CD4-positive, CD25-positive, alpha-beta regulatory T cell (primary cell): ENCODE results near the gene PPP1R27. TPM values are rescaled to one million over a fixed set of nuclear protein-coding genes. Genes with fewer than 3 reads are reported as not detected.

Source experiments
- ATAC-seq, 2 donors: fragments of 150-1000 bp; cut with Tn5 transposase; one replicate each; pipeline ENCODE4 v1.10.0; 2021; ENCODE audit warnings: low read depth in 2 of 2, moderate number of reproducible peaks in 2 of 2, moderate library complexity in 1 of 2
- DNase-seq, 3 donors: peaks; one replicate each; pipeline versions ENCODE4 v3.0.0 to v3.0.0-alpha.2; 2012 to 2022; ENCODE audit warnings: mixed read lengths in 1 of 3
- H3K27ac ChIP-seq: one replicate; pipeline ENCODE4 v1.7.0; 2013; ENCODE audit warnings: mild to moderate bottlenecking, low read length; ENCODE audit not compliant: insufficient read depth, poor library complexity, severe bottlenecking
- H3K27me3 ChIP-seq: one replicate; pipeline ENCODE4 v1.7.0; 2013; ENCODE audit warnings: low read length; ENCODE audit not compliant: control insufficient read depth, insufficient read depth
- H3K36me3 ChIP-seq: one replicate; pipeline ENCODE4 v1.7.0; 2013; ENCODE audit warnings: mild to moderate bottlenecking, low read length, moderate library complexity; ENCODE audit not compliant: control insufficient read depth, insufficient read depth
- H3K4me1 ChIP-seq: 2 replicates; pipeline ENCODE4 v1.7.0; 2013; ENCODE audit warnings: mild to moderate bottlenecking, low read length; ENCODE audit not compliant: insufficient read depth, control insufficient read depth, poor library complexity, severe bottlenecking
- H3K4me3 ChIP-seq: one replicate; pipeline ENCODE4 v1.7.0; 2013; ENCODE audit warnings: low read depth, mild to moderate bottlenecking, low read length, moderate library complexity
- H3K9me3 ChIP-seq, 2 experiments: 1 replicate in 1 of 2; 2 replicates in 1 of 2; pipeline ENCODE4 v1.7.0; 2013; ENCODE audit warnings: low read length in 2 of 2, mild to moderate bottlenecking in 1 of 2, moderate library complexity in 1 of 2; ENCODE audit not compliant: control insufficient read depth in 2 of 2
- H3K27ac Mint-ChIP-seq, 3 donors: one replicate each; pipeline ENCODE4 v1.8.0; 2020 to 2022; ENCODE audit warnings: mild to moderate bottlenecking in 3 of 3, mixed read lengths in 3 of 3, moderate library complexity in 2 of 3
- H3K27me3 Mint-ChIP-seq: one replicate; pipeline ENCODE4 v1.8.0; 2022; ENCODE audit warnings: mild to moderate bottlenecking, mixed read lengths
- H3K36me3 Mint-ChIP-seq: one replicate; pipeline ENCODE4 v1.8.0; 2020; ENCODE audit warnings: mixed read lengths
- H3K4me1 Mint-ChIP-seq, 4 donors: one replicate each; pipeline ENCODE4 v1.8.0; 2020 to 2022; ENCODE audit warnings: mixed read lengths in 4 of 4, mild to moderate bottlenecking in 1 of 4
- H3K4me3 Mint-ChIP-seq, 4 donors: one replicate each; pipeline ENCODE4 v1.8.0; 2020 to 2022; ENCODE audit warnings: mild to moderate bottlenecking in 4 of 4, mixed read lengths in 4 of 4, moderate library complexity in 3 of 4
- H3K9me3 Mint-ChIP-seq, 7 donors: one replicate each; pipeline ENCODE4 v1.8.0; 2020 to 2022; ENCODE audit warnings: mixed read lengths in 7 of 7, mild to moderate bottlenecking in 3 of 7, moderate library complexity in 2 of 7
- polyA plus RNA-seq, 4 donors: library from polyadenylated mRNA; unstranded; fragments of 300-500 nt; fragmentation: Illumina TruSeq; gene quantifications; one replicate each; pipeline ENCODE4 v1.2.3, GENCODE V29; 2021
- total RNA-seq: library from RNA; stranded (reverse); gene quantifications from one replicate; pipeline ENCODE4 v1.2.3, GENCODE V29; 2022

PPP1R27 gene
- total and polyA plus RNA-seq, 5 donors from 2014 or later, result not detected

DNA sequence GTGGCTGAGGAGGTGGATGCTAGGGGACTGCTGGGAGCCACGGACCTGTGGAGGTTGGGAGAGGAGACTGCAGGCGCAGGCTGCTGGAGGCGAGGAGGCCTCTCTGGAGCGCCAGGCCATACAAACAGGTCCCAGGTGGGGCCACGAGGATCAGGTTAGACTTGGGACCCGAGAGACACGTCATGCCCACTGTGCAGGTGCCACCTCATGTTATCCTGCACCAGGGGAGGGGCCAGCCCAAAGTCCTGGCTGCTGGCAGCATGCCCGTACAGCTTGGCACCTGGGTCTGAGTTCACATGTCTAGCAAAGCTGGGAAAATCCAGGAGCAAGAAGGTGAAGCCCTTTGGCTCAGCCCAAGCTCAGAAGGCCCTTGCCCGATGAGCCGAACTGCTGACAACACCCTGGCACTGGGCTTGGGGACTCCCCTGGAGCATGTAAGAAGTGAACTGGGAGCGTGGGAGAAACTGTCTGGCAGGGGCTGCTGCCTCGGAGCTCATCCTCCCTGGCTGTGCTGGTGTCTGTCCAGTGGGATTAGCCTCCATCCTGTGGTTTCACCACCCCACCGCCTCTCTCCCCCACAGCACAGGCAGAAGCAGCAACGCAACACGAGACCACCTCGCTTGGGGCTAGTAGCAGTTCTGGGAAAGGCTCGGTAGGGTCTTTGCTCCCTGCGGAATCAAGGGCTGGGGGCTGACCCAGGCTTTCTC is 31.0 kb upstream of the PPP1R27 start:
- Mint-ChIP-seq H3K27ac (peak overlapping the region in 2 of 3 donors; percentile 29 to 55), H3K4me3 (peak overlapping the region in 2 of 4 donors; percentile 62 to 83), H3K9me3 (no peaks in the 10 kb centered on the region), H3K27me3 (peaks cover 4% of the 10 kb centered on the region), H3K36me3 (peaks cover 3% of the 10 kb centered on the region), H3K4me1 (peaks cover 6 to 46% (median 12%) of the 10 kb centered on the region in 4 donors)
- Histone ChIP-seq H3K4me1 (peaks cover 41% of the 10 kb centered on the region), H3K27ac (no peak overlapping the region), H3K9me3 (no peaks in the 10 kb centered on the region), H3K36me3 (peaks cover 16% of the 10 kb centered on the region), H3K4me3 (no peak overlapping the region), H3K27me3 (no peaks in the 10 kb centered on the region)
- DNase-seq, result no peak
- ATAC-seq, result no peak

DNA sequence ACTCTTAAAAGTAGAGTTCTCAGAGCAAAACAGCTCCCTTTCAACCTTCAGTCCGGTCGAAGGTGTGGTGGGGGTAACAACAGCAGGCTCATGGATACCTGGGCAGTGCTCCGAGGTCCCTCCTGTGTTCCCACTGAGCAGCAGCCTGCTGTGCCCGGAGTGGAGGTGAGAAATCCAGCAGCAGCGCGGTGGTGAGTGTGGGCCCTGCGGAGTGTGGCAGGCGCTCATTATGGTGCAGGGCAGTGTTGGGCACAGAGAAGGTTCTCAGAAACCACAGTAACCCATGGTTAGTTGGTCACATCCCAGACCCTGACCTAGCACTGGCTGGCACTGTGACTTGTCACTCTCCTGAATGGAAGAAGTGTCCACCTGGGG is 30.5 kb upstream of the PPP1R27 start:
- no peak overlapping the region for H3K27ac ChIP-seq
- no peaks in the 10 kb centered on the region for H3K27me3 ChIP-seq
- no peaks in the 10 kb centered on the region for H3K9me3 ChIP-seq
- H3K27me3 Mint-ChIP-seq, result peaks cover 4% of the 10 kb centered on the region
- peaks cover 3% of the 10 kb centered on the region for H3K36me3 Mint-ChIP-seq
- no peak overlapping the region for H3K4me3 ChIP-seq
- ATAC-seq, result no peak
- H3K4me1 ChIP-seq, result peaks cover 38% of the 10 kb centered on the region
- H3K4me1 Mint-ChIP-seq, result peaks cover 6 to 51% (median 12%) of the 10 kb centered on the region in 4 donors
- H3K4me3 Mint-ChIP-seq, result peak overlapping the region in 3 of 4 donors; percentile 41 to 83 (median 62)
- no peak for DNase-seq
- H3K27ac Mint-ChIP-seq, result peak overlapping the region in 2 of 3 donors; percentile 29 to 55
- no peaks in the 10 kb centered on the region for H3K9me3 Mint-ChIP-seq
- peaks cover 16% of the 10 kb centered on the region for H3K36me3 ChIP-seq

DNA sequence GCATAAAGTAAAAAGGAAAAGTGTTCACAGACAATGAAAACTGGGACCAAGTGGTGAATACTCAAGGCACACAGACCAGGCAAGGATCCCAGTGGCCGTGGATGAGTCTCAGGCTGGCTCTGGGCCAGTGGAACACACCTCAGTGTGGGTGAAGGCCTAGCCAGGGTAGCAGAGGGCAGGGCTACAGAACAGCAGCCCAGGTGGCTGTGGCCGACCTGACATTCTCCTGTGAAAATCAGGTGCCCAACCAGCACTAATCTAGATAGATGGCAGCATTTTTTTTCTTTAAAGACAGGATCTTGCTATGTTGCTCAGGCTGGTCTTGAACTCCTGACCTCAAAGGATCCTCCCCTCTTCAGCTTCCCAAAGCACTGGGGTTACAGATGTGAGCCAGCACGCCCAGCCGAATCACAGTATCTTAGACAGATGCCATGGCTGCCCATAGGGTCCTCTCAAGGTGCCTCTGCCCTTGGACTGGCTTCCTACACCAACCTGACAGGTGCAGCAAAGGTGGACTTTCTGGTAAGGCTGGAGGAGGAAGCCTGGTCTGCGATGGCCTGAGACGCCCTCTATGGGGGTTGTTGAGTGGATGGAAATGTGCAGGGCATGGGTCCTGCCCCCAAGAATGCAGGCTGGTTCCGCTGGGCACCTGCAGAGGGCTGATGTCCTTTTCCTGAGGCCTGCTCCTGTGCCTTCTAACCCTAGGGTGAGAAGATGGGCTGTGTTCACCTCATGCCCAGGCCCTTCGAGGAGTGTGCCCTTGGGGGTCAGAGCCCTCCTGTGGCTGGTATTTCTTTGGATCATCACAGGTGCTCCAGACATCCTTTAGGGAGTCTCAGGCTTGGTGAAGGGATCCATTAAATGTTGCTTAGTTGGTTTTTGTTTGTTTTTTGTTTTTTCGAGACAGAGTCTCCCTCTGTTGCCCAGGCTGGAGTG is 29.3 kb upstream of the PPP1R27 start:
- H3K36me3 ChIP-seq, result peaks cover 12% of the 10 kb centered on the region
- no peak for ATAC-seq
- peak overlapping the region; percentile 23 to 85 (median 52) for H3K4me3 Mint-ChIP-seq
- H3K27me3 ChIP-seq, result no peaks in the 10 kb centered on the region
- peaks cover 6 to 48% (median 12%) of the 10 kb centered on the region in 4 donors for H3K4me1 Mint-ChIP-seq
- H3K27ac ChIP-seq, result no peak overlapping the region
- peaks cover 36% of the 10 kb centered on the region for H3K4me1 ChIP-seq
- peaks cover 4% of the 10 kb centered on the region for H3K27me3 Mint-ChIP-seq
- peaks cover 5% of the 10 kb centered on the region for H3K36me3 Mint-ChIP-seq
- no peak overlapping the region for H3K4me3 ChIP-seq
- no peak for DNase-seq
- H3K27ac Mint-ChIP-seq, result peak overlapping the region in 1 of 3 donors; percentile 84
- no peaks in the 10 kb centered on the region for H3K9me3 Mint-ChIP-seq
- H3K9me3 ChIP-seq, result no peaks in the 10 kb centered on the region

DNA sequence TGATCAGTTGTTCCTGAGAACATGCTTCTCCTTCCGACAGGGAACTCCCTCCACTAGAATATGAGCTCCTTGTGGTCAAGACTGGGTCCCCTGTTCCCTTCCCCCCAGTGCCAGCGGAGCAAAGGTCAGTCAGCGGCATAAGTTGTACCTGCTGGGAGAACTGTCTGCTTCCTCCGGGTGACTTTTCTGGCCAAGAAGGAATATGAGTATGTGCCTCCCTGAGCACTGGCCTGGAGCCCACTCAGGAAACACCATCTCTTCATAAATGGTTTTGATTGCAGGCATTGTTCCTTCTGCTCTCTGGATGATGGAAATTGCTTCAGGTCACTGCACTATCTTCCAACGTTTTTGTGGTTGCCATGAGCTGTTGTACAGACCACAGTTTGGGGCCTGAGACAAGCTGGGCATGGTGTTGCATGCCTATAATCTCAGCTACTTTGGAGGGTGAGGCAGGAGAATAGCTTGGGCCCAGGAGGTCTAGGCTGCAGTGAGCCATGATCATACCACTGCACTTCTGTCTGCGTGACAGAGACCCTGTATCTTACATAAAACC is 28.3 kb upstream of the PPP1R27 start:
- Mint-ChIP-seq H3K4me3 (peak overlapping the region; percentile 22 to 85 (median 80)), H3K27me3 (peaks cover 4% of the 10 kb centered on the region), H3K36me3 (peaks cover 5% of the 10 kb centered on the region), H3K9me3 (no peaks in the 10 kb centered on the region), H3K4me1 (peaks cover 6 to 51% (median 12%) of the 10 kb centered on the region in 4 donors), H3K27ac (peak overlapping the region in 2 of 3 donors; percentile 84 to 95)
- DNase-seq (no peak), ATAC-seq (no peak)
- H3K27ac ChIP-seq, result no peak overlapping the region
- no peaks in the 10 kb centered on the region for H3K9me3 ChIP-seq
- no peak overlapping the region for H3K4me3 ChIP-seq
- H3K27me3 ChIP-seq, result no peaks in the 10 kb centered on the region
- peaks cover 5% of the 10 kb centered on the region for H3K36me3 ChIP-seq
- peaks cover 42% of the 10 kb centered on the region for H3K4me1 ChIP-seq

DNA sequence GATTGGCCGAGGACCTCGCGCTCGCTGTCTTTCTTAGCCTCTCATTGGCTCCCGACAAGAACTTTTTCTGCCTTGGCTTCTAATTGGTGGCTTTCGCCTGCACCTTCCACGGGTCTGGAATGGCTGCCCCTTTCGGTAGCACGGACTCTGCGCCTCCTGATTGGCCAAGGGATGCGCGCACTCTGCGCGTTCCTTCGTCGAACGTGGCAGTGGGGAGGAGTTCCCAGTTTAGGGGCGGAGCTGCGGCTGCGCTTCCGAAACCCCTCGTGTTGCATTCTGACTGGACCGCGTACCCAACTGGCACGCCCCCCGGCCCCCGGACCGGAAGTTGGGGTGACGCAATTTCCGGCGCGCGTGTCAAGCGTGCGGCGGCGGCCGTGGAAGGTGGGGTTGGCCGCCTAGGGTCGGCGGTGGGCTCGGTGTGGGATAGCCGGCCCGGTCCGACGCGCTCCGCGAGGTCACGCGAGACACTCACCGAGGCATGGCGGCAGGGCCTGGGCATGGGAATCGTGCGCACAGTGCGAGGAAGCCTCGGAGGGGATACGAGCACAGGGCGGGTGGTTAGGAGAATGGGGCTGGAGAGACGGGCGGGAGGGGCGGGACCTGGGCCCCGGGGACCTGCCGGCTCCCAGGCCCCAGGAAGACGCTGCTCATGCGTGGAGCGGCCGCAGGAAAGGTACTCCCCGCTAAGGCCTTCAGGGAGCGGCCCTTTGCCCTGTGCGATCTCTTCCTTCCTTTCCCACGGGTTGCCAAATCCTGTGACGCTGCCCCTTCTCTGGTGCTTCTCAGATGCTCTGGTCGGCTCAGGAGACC is 26.1 kb upstream of the PPP1R27 start:
- H3K27me3 ChIP-seq, result no peaks in the 10 kb centered on the region
- DNase-seq (peak; percentile 99 to 100 (median 100)), ATAC-seq (peak; percentile 87 to 89)
- H3K4me1 ChIP-seq, result peaks cover 33% of the 10 kb centered on the region
- H3K36me3 ChIP-seq, result peaks cover 10% of the 10 kb centered on the region
- H3K27me3 Mint-ChIP-seq, result peaks cover 4% of the 10 kb centered on the region
- H3K9me3 Mint-ChIP-seq, result no peaks in the 10 kb centered on the region
- H3K9me3 ChIP-seq, result no peaks in the 10 kb centered on the region
- H3K4me1 Mint-ChIP-seq, result peaks cover 6 to 50% (median 8%) of the 10 kb centered on the region in 4 donors
- peak overlapping the region; percentile 98 for H3K27ac ChIP-seq
- H3K27ac Mint-ChIP-seq, result peak overlapping the region; percentile 93 to 96 (median 96)
- peak overlapping the region; percentile 91 to 94 (median 94) for H3K4me3 Mint-ChIP-seq
- H3K4me3 ChIP-seq, result peak overlapping the region; percentile 57
- H3K36me3 Mint-ChIP-seq, result peaks cover 5% of the 10 kb centered on the region

DNA sequence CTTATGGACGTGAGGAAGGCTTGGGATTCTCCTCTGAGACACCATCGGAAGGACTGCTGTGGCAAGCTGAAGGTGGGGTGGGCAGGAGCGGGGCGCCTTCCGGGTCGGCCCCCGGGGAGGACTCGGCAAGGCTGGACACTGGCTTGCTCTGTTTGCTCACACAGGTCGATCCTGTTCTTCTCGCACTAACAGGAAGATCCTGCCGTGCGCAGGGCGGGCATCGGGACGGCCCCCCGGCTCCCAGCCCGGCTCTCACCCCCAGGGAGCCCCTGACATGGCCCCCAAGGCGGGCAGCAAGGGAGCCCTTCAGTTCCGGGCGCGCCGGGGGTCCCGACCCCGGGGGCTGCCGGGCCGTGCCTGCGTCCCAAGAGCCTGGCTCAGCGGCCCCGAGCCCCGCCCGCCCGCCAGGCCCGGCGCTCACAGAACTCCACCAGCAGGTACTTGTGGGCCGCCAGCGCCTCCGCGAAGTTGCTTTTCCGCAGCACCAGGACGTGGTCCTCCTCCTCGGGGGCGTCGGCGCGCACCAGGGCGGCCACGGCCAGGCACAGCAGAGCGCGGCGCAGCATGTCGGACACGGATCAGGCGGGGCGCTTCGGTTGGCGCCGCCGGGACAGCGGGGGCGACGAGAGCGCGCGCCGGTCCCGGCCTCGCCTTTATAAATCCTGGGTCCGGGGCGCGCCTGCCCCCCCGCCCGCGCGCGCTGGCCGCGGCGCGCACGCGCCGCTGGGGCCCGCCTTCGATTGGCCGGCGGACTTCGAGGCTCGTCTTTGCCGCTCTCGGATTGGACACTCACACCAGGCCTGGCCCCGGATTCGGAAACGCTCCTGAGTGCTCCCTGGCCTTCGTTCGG is 25.3 kb upstream of the PPP1R27 start, which contains the start of gene P4HB:
Gene P4HB, minus strand, starts transcription at position 630 of the 850 bp plus-strand sequence. Its CDS starts 64 bp downstream, at position 566.
- peak within 1 kb of the TSS; percentile 93 to 96 (median 94) for H3K4me3 Mint-ChIP-seq
- Histone ChIP-seq H3K27ac (peak within 1 kb of the TSS; percentile 98), H3K4me3 (peak within 1 kb of the TSS; percentile 83), H3K9me3 (no peaks in the 10 kb centered on the region), H3K4me1 (peaks cover 33% of the 10 kb centered on the region), H3K27me3 (no peaks in the 10 kb centered on the region), H3K36me3 (peaks cover 16% of the 10 kb centered on the region)
- H3K4me1 Mint-ChIP-seq, result peaks cover 6 to 46% (median 8%) of the 10 kb centered on the region in 4 donors
- H3K9me3 Mint-ChIP-seq, result no peaks in the 10 kb centered on the region
- peaks cover 5% of the 10 kb centered on the region for H3K36me3 Mint-ChIP-seq
- DNase-seq, result no peak
- H3K27ac Mint-ChIP-seq, result peak within 1 kb of the TSS; percentile 93 to 97 (median 96)
- peaks cover 4% of the 10 kb centered on the region for H3K27me3 Mint-ChIP-seq
- ATAC-seq, result no peak
